Gastroesophageal sphincter (tissue), 3 donors: ENCODE measurements around the gene SSX7.
"Not testable (repeated sequence)": the region's sequence is repeated elsewhere in the genome, so short reads cannot be mapped to it uniquely, and the experiment has no call there.

Experiments used
- CTCF ChIP-seq, 4 experiments: fragments of 200-600 bp in 2 of 4; fragments of 450-650 bp in 2 of 4; sonication (generic) in 1 of 4; IDR thresholded peaks; one replicate each; pipeline ENCODE4 v1.5.1; 2017 to 2019; ENCODE audit warnings: antibody characterized with exemption in 4 of 4, mild to moderate bottlenecking in 2 of 4, moderate library complexity in 2 of 4
- POLR2A ChIP-seq, 2 donors: fragments of 450-650 bp; IDR thresholded peaks; one replicate each; pipeline ENCODE4 v1.6.1; 2017; ENCODE audit warnings: antibody characterized with exemption in 2 of 2, mild to moderate bottlenecking in 2 of 2, moderate library complexity in 1 of 2
- POLR2AphosphoS5 ChIP-seq: sonication (generic); formaldehyde crosslinking; IDR thresholded peaks from one replicate; pipeline ENCODE4 v1.6.1; 2017; ENCODE audit warnings: antibody characterized with exemption

GRCh38 chrX:52662218-52662617, 7.5 kb upstream of the SSX7 start:
- not testable (repeated sequence) for TF ChIP-seq CTCF (IDR thresholded peaks at IDR 0.05); POLR2A (IDR thresholded peaks at IDR 0.05); POLR2AphosphoS5
